Measurements from ENCODE around the gene CELF2. TPM values are rescaled to one million over a fixed set of nuclear protein-coding genes. Genes with fewer than 3 reads are reported as not detected.

Gene CELF2
- total RNA-seq, 2 experiments from 2014 or later: 179 to 182 TPM

GRCh38 chr10:11005725-11006427 lies 11.8 kb upstream of the CELF2 start:
- DNase-seq: no peak
- POLR2A ChIA-PET: interaction anchor here (0.7 kb wide), 1 partner anchor 205 kb away, joined by 3 read pairs; no protein-coding TSS in a partner anchor
- no peak for ATAC-seq
- no peaks in the 10 kb centered on the region for H3K36me3 Mint-ChIP-seq (ENCODE audit: low read depth)
- H3K27me3 Mint-ChIP-seq (ENCODE audit: low read depth): peaks cover 55% of the 10 kb centered on the region
- no peak overlapping the region for H3K4me3 Mint-ChIP-seq
- CTCF ChIA-PET: interaction anchor here (0.7 kb wide), 1 partner anchor 19 kb away, joined by 5 read pairs; no protein-coding TSS in a partner anchor
- no peaks in the 10 kb centered on the region for H3K9me3 Mint-ChIP-seq (ENCODE audit: insufficient read depth)
- peaks cover 8% of the 10 kb centered on the region for H3K4me1 Mint-ChIP-seq (ENCODE audit: low read depth)
- no peak overlapping the region for H3K27ac Mint-ChIP-seq

GRCh38 chr10:11006428-11006825 lies 11.2 kb upstream of the CELF2 start:
- ChIA-PET CTCF (interaction anchor here (0.7 kb wide), 1 partner anchor 20 kb away, joined by 5 read pairs; no protein-coding TSS in a partner anchor), POLR2A (no interaction called here)
- H3K4me3 Mint-ChIP-seq: no peak overlapping the region
- ATAC-seq: no peak
- H3K4me1 Mint-ChIP-seq (ENCODE audit: low read depth): peaks cover 8% of the 10 kb centered on the region
- no peaks in the 10 kb centered on the region for H3K36me3 Mint-ChIP-seq (ENCODE audit: low read depth)
- H3K9me3 Mint-ChIP-seq (ENCODE audit: insufficient read depth): no peaks in the 10 kb centered on the region
- no peak for DNase-seq
- H3K27me3 Mint-ChIP-seq (ENCODE audit: low read depth): peaks cover 59% of the 10 kb centered on the region
- no peak overlapping the region for H3K27ac Mint-ChIP-seq

- CTCF ChIA-PET: no interaction called here
- Mint-ChIP-seq H3K9me3 (ENCODE audit: insufficient read depth) (no peaks in the 10 kb centered on the region), H3K4me1 (ENCODE audit: low read depth) (peaks cover 8% of the 10 kb centered on the region), H3K27ac (no peak overlapping the region), H3K4me3 (no peak overlapping the region), H3K36me3 (ENCODE audit: low read depth) (no peaks in the 10 kb centered on the region), H3K27me3 (ENCODE audit: low read depth) (peaks cover 66% of the 10 kb centered on the region)
- POLR2A ChIA-PET: no interaction called here
- ATAC-seq (no peak), DNase-seq (no peak)
Observed at GRCh38 chr10:11007476-11008020, 10.1 kb upstream of the CELF2 start.

GRCh38 chr10:11009471-11010308 lies 8.0 kb upstream of the CELF2 start:
- Mint-ChIP-seq H3K36me3 (ENCODE audit: low read depth) (no peaks in the 10 kb centered on the region), H3K4me1 (ENCODE audit: low read depth) (peaks cover 13% of the 10 kb centered on the region), H3K4me3 (no peak overlapping the region), H3K27ac (no peak overlapping the region), H3K9me3 (ENCODE audit: insufficient read depth) (no peaks in the 10 kb centered on the region), H3K27me3 (ENCODE audit: low read depth) (peaks cover 77% of the 10 kb centered on the region)
- DNase-seq (no peak), ATAC-seq (peak; percentile 47)
- ChIA-PET POLR2A (interaction anchor here (0.5 to 0.8 kb wide), 3 partner anchors 9 to 154 kb away, joined by 3 read pairs; no protein-coding TSS in a partner anchor), CTCF (no interaction called here)

GRCh38 chr10:11010582-11010981 lies 7.1 kb upstream of the CELF2 start:
- DNase-seq (no peak), ATAC-seq (no peak)
- H3K4me3 Mint-ChIP-seq: no peak overlapping the region
- ChIA-PET POLR2A (no interaction called here), CTCF (no interaction called here)
- H3K27me3 Mint-ChIP-seq (ENCODE audit: low read depth): peaks cover 77% of the 10 kb centered on the region
- no peaks in the 10 kb centered on the region for H3K9me3 Mint-ChIP-seq (ENCODE audit: insufficient read depth)
- no peaks in the 10 kb centered on the region for H3K36me3 Mint-ChIP-seq (ENCODE audit: low read depth)
- H3K27ac Mint-ChIP-seq: no peak overlapping the region
- peaks cover 13% of the 10 kb centered on the region for H3K4me1 Mint-ChIP-seq (ENCODE audit: low read depth)

- Mint-ChIP-seq H3K36me3 (ENCODE audit: low read depth) (no peaks in the 10 kb centered on the region), H3K9me3 (ENCODE audit: insufficient read depth) (no peaks in the 10 kb centered on the region), H3K4me3 (no peak overlapping the region), H3K27me3 (ENCODE audit: low read depth) (peaks cover 75% of the 10 kb centered on the region), H3K27ac (no peak overlapping the region), H3K4me1 (ENCODE audit: low read depth) (peaks cover 13% of the 10 kb centered on the region)
- CTCF ChIA-PET: no interaction called here
- no peak for ATAC-seq
- DNase-seq: no peak
- POLR2A ChIA-PET: no interaction called here
Observed at GRCh38 chr10:11011436-11011835, 6.2 kb upstream of the CELF2 start.

- Mint-ChIP-seq H3K36me3 (ENCODE audit: low read depth) (no peaks in the 10 kb centered on the region), H3K4me1 (ENCODE audit: low read depth) (peaks cover 13% of the 10 kb centered on the region), H3K27ac (no peak overlapping the region), H3K4me3 (no peak overlapping the region), H3K27me3 (ENCODE audit: low read depth) (peaks cover 79% of the 10 kb centered on the region), H3K9me3 (ENCODE audit: insufficient read depth) (no peaks in the 10 kb centered on the region)
- ATAC-seq (no peak), DNase-seq (no peak)
- POLR2A ChIA-PET: no interaction called here
- CTCF ChIA-PET: no interaction called here
Observed at GRCh38 chr10:11011984-11012383, 5.7 kb upstream of the CELF2 start.

GRCh38 chr10:11012421-11013295 lies 5.0 kb upstream of the CELF2 start:
- ChIA-PET CTCF (interaction anchor here (1.1 kb wide), 1 partner anchor 258 kb away, joined by 3 read pairs; no protein-coding TSS in a partner anchor), POLR2A (no interaction called here)
- no peak for DNase-seq
- no peaks in the 10 kb centered on the region for H3K36me3 Mint-ChIP-seq (ENCODE audit: low read depth)
- no peak overlapping the region for H3K27ac Mint-ChIP-seq
- ATAC-seq: no peak
- H3K4me1 Mint-ChIP-seq (ENCODE audit: low read depth): peaks cover 16% of the 10 kb centered on the region
- no peak overlapping the region for H3K4me3 Mint-ChIP-seq
- H3K9me3 Mint-ChIP-seq (ENCODE audit: insufficient read depth): no peaks in the 10 kb centered on the region
- peaks cover 81% of the 10 kb centered on the region for H3K27me3 Mint-ChIP-seq (ENCODE audit: low read depth)

- Mint-ChIP-seq H3K4me3 (no peak overlapping the region), H3K27me3 (ENCODE audit: low read depth) (peaks cover 75% of the 10 kb centered on the region), H3K27ac (no peak overlapping the region), H3K4me1 (ENCODE audit: low read depth) (peaks cover 19% of the 10 kb centered on the region), H3K9me3 (ENCODE audit: insufficient read depth) (no peaks in the 10 kb centered on the region), H3K36me3 (ENCODE audit: low read depth) (peaks cover 2% of the 10 kb centered on the region)
- CTCF ChIA-PET: interaction anchor here (1.1 kb wide), 1 partner anchor 257 kb away, joined by 3 read pairs; no protein-coding TSS in a partner anchor
- DNase-seq: no peak
- POLR2A ChIA-PET: no interaction called here
- no peak for ATAC-seq
Observed at GRCh38 chr10:11013836-11014235, 3.8 kb upstream of the CELF2 start.

- CTCF ChIA-PET: no interaction called here
- POLR2A ChIA-PET: interaction anchor here (1.4 kb wide), 1 partner anchor 11 kb away, joined by 4 read pairs; no protein-coding TSS in a partner anchor
- peaks cover 14% of the 10 kb centered on the region for H3K4me1 Mint-ChIP-seq (ENCODE audit: low read depth)
- no peak overlapping the region for H3K27ac Mint-ChIP-seq
- ATAC-seq (no peak), DNase-seq (no peak)
- H3K27me3 Mint-ChIP-seq (ENCODE audit: low read depth): peaks cover 77% of the 10 kb centered on the region
- H3K36me3 Mint-ChIP-seq (ENCODE audit: low read depth): peaks cover 3% of the 10 kb centered on the region
- no peak overlapping the region for H3K4me3 Mint-ChIP-seq
- H3K9me3 Mint-ChIP-seq (ENCODE audit: insufficient read depth): no peaks in the 10 kb centered on the region
Observed at GRCh38 chr10:11014671-11015445, 2.8 kb upstream of the CELF2 start.
